NCI-H2196 (cell line): ENCODE data around the gene ZNF326.

ENCODE experiments used
- DNase-seq: peaks from one replicate; lab custom pipeline; 2025; ENCODE audit not compliant: unreplicated experiment; lab: John Stamatoyannopoulos, UW

The ZNF326 gene

DNA sequence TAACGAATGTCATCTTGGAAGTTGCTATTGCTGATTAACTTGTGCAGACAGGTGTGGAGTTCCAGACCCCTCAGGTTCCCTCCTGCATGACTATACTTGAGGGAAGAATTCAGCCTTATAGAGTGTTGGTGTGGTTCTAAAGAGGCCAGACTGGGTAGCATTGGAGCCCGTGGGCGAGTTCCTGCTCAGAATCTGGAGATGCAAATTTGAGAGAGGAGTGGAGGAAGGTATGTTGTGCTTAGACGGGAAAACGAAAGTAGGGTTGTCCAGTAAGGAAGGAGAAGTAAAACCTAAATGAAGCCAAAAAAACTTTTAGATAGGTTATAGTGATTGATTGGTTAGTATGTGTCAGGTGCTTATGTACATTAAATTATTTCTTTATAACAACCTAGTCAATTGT, 79.2 kb downstream of the ZNF326 start:
- no peak for DNase-seq

DNA sequence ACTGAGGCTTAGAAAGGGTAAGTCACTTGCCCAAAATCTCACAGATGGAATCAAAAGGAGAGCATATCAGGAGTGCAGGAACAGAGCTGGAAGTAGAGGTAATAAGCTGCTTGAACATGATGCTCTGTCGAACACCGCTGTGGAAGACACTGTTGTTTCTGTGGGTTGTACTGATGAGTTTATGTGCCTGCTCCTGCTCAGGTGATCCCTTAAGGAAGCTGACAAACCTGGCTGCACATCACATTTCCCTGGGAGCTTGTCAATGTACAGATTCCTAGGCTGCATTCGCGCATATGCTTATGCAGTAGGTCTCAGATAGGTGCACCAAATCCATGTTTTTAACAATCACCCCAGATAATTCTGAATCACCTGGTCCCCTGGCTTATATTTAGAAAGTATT, 79.7 kb downstream of the ZNF326 start:
- DNase-seq = no peak

DNA sequence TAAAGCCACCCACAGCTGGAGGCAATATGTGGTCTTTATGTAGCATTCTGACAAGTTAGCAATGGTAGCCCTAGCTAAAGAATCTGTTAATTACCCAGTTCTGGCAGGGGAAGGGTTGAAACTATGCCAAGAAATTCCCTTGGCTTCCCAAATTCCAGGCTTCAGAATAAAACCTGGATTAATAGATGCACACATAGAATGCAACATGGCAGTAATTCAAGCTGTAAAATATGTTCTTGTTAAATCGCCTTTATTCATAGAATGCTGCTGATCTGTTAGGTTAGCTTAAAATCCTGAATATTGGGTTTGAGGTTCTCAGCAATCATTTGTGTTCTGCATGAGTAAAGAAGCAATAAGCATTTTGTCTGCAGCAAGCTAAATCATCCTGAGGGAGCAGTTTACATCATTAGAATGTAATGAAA, 80.1 kb downstream of the ZNF326 start:
- DNase-seq = no peak

GRCh38 chr1:90083995-90084394, 89.1 kb downstream of the ZNF326 start:
- DNase-seq = no peak
